ENCODE results near the gene STEAP4.
"Not testable (repeated sequence)": the region's sequence is repeated elsewhere in the genome, so short reads cannot be mapped to it uniquely, and the experiment has no call there.

The STEAP4 gene

GRCh38 chr7:88262562-88262961 lies 44.1 kb downstream of the STEAP4 start:
- Mint-ChIP-seq H3K36me3 (ENCODE audit: low read depth) (peaks cover 4% of the 10 kb centered on the region), H3K4me3 (no peak overlapping the region), H3K27me3 (ENCODE audit: low read depth, poor library complexity) (peaks cover 3% of the 10 kb centered on the region), H3K9me3 (peaks cover 12% of the 10 kb centered on the region), H3K27ac (no peak overlapping the region), H3K4me1 (no peaks in the 10 kb centered on the region)
- DNase-seq = no peak
- TF ChIP-seq, protein P1, sequence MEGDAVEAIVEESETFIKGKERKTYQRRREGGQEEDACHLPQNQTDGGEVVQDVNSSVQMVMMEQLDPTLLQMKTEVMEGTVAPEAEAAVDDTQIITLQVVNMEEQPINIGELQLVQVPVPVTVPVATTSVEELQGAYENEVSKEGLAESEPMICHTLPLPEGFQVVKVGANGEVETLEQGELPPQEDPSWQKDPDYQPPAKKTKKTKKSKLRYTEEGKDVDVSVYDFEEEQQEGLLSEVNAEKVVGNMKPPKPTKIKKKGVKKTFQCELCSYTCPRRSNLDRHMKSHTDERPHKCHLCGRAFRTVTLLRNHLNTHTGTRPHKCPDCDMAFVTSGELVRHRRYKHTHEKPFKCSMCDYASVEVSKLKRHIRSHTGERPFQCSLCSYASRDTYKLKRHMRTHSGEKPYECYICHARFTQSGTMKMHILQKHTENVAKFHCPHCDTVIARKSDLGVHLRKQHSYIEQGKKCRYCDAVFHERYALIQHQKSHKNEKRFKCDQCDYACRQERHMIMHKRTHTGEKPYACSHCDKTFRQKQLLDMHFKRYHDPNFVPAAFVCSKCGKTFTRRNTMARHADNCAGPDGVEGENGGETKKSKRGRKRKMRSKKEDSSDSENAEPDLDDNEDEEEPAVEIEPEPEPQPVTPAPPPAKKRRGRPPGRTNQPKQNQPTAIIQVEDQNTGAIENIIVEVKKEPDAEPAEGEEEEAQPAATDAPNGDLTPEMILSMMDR (IDR thresholded peaks at IDR 0.05) = no peak

DNA sequence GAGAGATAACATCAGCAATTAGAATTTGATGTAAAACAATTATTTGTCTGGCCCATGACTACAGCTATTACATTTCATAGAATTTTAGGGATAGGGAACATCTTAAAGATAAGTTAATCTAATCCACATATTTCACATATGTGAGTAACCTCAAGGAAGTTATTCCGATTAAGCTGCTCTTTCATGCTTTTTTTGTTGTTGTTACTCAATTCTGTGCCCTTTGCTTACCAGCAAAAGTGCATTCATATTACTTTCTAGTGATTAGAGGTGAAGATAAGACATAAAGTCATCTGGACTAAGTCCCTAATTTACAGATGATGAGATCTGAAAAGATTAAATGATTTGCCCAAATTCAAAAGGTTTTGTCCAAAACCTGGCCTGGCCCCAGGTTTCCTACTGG lies 46.0 kb downstream of the STEAP4 start:
- Mint-ChIP-seq H3K4me3 (no peak overlapping the region), H3K27ac (no peak overlapping the region), H3K27me3 (ENCODE audit: low read depth, poor library complexity) (peaks cover 5% of the 10 kb centered on the region), H3K36me3 (ENCODE audit: low read depth) (no peaks in the 10 kb centered on the region), H3K4me1 (no peaks in the 10 kb centered on the region), H3K9me3 (peaks cover 8% of the 10 kb centered on the region)
- TF ChIP-seq, protein P1 (IDR thresholded peaks at IDR 0.05) = no peak
- DNase-seq = no peak

DNA sequence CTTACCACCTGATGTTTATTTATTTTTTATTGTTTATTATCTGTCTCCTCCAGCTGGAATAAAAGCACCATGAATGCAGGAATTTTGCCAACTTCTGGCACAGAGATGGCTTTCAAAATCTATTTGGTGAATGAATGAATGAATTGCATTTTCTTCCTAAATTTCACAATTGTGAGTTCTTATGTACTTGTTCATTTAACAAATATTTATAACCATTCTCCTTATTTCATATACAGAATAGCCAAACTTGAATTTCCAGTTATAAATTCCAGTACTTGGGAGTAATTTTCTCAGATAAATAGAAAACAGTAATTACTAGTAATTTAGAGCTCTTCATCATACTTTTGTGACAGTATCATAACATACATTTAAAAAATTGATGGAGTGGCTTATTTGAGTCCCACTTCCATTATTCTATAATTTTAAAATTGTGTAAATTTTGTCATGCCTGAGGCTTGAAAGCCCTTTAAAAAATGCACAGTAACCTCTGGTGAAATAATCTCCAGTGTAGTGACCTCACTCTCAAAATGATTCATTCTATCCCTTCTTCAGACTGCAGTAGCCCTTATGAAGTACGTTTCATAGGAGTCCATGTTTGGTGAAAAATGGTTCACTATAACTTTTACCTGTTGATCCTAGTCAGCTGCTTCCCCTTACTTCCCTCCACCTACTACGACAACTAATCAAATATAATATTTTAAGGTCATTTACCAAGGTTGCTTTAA lies 46.9 kb downstream of the STEAP4 start:
- TF ChIP-seq, protein P1 (IDR thresholded peaks at IDR 0.05) = no peak
- DNase-seq = no peak
- Mint-ChIP-seq H3K27ac (no peak overlapping the region), H3K9me3 (peaks cover 4% of the 10 kb centered on the region), H3K27me3 (ENCODE audit: low read depth, poor library complexity) (peaks cover 5% of the 10 kb centered on the region), H3K36me3 (ENCODE audit: low read depth) (no peaks in the 10 kb centered on the region), H3K4me1 (no peaks in the 10 kb centered on the region), H3K4me3 (no peak overlapping the region)

- DNase-seq; H3K4me3 Mint-ChIP-seq; H3K27me3 Mint-ChIP-seq (ENCODE audit: low read depth, poor library complexity); H3K36me3 Mint-ChIP-seq (ENCODE audit: low read depth); H3K4me1 Mint-ChIP-seq; H3K27ac Mint-ChIP-seq: not testable (repeated sequence)
- H3K9me3 Mint-ChIP-seq = peaks cover 16% of the 10 kb centered on the region
Measured at GRCh38 chr7:88258296-88258695, 48.4 kb downstream of the STEAP4 start.

DNA sequence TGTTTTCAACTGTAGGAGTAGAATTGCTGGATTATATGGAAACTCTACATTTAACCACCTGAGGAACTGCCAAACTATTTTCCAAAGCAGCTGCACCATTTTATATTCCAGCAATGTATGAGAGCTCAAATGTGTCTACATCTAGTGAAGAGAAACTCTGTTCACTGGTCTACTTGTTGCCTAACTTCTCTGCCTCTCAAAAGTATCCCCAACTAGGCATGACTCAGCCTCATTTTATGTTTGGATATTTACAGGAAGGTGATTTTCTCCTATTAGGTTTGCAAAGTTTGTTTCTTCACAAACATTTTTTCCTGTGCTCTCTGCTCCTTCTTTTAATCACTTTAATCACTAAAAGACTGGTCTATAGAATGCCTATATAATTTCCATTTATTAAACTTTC lies 49.8 kb downstream of the STEAP4 start:
- peaks cover 5% of the 10 kb centered on the region for H3K36me3 Mint-ChIP-seq (ENCODE audit: low read depth)
- peaks cover 20% of the 10 kb centered on the region for H3K9me3 Mint-ChIP-seq
- peaks cover 5% of the 10 kb centered on the region for H3K27me3 Mint-ChIP-seq (ENCODE audit: low read depth, poor library complexity)
- TF ChIP-seq, protein P1 (IDR thresholded peaks at IDR 0.05) = no peak
- H3K27ac Mint-ChIP-seq = no peak overlapping the region
- no peak overlapping the region for H3K4me3 Mint-ChIP-seq
- no peak for DNase-seq
- H3K4me1 Mint-ChIP-seq = no peaks in the 10 kb centered on the region

- H3K36me3 Mint-ChIP-seq (ENCODE audit: low read depth) = peaks cover 5% of the 10 kb centered on the region
- H3K27ac Mint-ChIP-seq = no peak overlapping the region
- H3K4me3 Mint-ChIP-seq = no peak overlapping the region
- H3K9me3 Mint-ChIP-seq = peaks cover 25% of the 10 kb centered on the region
- H3K4me1 Mint-ChIP-seq = no peaks in the 10 kb centered on the region
- no peak for DNase-seq
- TF ChIP-seq, protein P1 (IDR thresholded peaks at IDR 0.05) = no peak
- H3K27me3 Mint-ChIP-seq (ENCODE audit: low read depth, poor library complexity) = peaks cover 7% of the 10 kb centered on the region
Measured at GRCh38 chr7:88254721-88255424, 51.8 kb downstream of the STEAP4 start.

All from nephron progenitor cell (in vitro differentiated cells).